ENCODE results near the gene DHTKD1. TPM values are rescaled to one million over a fixed set of nuclear protein-coding genes. Genes with fewer than 3 reads are reported as not detected.
A peak's percentile ranks its signal among the peaks of the same experiment; 100 is the strongest.

Gene DHTKD1
- polyA plus RNA-seq, 1 of the 3 experiments (the other 2 are of a cell fraction): 17.7 TPM

DNA sequence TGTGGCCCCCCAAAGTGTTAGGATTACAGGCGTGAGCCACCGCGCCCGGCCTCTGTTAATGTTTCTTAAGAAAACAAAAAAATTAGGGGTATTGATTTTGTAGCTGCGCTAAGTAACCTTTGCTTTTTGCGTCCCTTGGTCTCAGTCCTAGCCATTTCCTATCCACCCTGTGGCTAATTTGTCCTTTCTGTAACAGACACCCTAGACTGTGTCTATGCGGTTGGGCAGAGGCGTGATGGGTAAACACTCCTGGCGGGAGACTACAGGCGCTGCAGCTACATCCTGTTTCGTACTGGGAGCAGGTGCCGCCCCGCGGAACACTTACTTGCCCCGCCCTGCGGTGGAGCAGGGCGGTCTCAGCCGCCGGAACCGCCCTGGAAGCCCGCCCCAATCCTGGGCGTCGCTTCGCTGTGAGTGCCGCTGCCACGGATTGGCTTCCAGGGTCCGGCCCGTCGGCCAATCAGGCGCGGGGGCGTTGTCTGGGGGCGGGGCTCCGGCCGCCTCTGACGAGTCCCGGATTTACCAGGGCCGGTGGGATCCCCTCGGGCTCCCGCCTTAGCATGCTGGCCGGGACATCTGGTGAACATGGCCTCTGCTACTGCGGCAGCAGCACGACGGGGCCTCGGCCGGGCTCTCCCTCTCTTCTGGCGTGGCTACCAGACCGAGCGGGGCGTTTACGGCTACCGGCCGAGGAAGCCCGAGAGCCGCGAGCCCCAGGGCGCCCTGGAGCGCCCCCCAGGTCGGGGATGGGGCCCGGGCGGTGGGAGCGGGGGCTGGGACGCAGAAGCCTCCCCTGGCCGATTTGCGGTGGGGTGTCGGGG lies at the start of gene DHTKD1 (continued):
- TF ChIP-seq, protein P1, sequence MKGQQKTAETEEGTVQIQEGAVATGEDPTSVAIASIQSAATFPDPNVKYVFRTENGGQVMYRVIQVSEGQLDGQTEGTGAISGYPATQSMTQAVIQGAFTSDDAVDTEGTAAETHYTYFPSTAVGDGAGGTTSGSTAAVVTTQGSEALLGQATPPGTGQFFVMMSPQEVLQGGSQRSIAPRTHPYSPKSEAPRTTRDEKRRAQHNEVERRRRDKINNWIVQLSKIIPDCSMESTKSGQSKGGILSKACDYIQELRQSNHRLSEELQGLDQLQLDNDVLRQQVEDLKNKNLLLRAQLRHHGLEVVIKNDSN (IDR thresholded peaks at IDR 0.05; ENCODE audit: borderline replicate concordance, low read depth): no peak; the same call in 1 of the 2 replicates

DNA sequence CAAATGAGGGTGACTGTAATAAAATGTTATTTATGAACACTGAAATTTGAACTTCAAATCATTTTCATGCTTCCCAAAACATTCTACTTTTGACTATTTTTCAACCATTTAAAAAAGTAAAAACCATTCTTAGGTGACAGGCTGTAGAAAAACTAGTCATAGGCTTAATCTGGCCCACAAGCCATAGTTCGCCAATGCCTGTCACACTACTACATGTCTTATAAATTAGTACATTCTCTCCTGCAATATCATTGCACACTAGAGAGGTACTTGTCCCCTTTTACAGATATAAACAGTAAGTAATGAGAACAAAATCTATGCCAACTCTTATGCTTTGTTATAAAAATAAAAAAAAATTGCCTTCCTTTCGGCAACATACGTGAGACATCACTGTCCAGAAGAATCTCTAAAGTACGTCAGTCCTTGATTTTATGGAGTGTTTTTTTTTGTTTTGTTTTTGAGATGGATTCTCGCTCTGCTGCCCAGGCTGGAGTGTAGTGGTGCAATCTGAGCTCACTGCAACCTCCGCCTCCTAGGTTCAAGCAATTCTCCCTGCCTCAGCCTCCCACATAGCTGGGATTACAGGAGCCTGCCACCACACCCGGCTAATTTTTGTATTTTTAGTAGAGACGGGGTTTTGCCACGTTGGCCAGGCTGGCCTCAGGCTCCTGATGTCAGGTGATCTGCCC lies 49.3 kb upstream of the DHTKD1 start:
- H3K4me1 ChIP-seq (ENCODE audit: control insufficient read depth in 1 of 2, insufficient read depth in 2 of 2, low read depth in 1 of 2, low read length in 1 of 2): peaks cover 0 to 11% of the 10 kb centered on the region in 2 experiments; a peak in 1 of 4 replicates
- H3K36me3 ChIP-seq (replicated peaks in 1 of 2; ENCODE audit: control insufficient read depth in 1 of 2, insufficient read depth in 2 of 2, low read length in 1 of 2): peaks cover 3 to 18% of the 10 kb centered on the region in 2 experiments
- no peak overlapping the region for H3K4me3 ChIP-seq (ENCODE audit: low read depth in 2 of 2, low read length in 1 of 2)
- no peak for DNase-seq
- peaks cover 9% of the 10 kb centered on the region for H3F3A ChIP-seq (replicated peaks; ENCODE audit: insufficient read depth)
- no peaks in the 10 kb centered on the region for H3K27me3 ChIP-seq (ENCODE audit: insufficient read depth)
- H3K4me2 ChIP-seq: no peak overlapping the region
- H2AFZ ChIP-seq (ENCODE audit: low read depth): no peak overlapping the region
- peak overlapping the region; percentile 4 to 39; a peak in 3 of 4 replicates for H3K27ac ChIP-seq (ENCODE audit: low read depth in 2 of 2, low read length in 1 of 2)
- H3K9ac ChIP-seq: no peak overlapping the region
- CTCF ChIA-PET: no interaction called here
- TF ChIP-seq, protein P2, sequence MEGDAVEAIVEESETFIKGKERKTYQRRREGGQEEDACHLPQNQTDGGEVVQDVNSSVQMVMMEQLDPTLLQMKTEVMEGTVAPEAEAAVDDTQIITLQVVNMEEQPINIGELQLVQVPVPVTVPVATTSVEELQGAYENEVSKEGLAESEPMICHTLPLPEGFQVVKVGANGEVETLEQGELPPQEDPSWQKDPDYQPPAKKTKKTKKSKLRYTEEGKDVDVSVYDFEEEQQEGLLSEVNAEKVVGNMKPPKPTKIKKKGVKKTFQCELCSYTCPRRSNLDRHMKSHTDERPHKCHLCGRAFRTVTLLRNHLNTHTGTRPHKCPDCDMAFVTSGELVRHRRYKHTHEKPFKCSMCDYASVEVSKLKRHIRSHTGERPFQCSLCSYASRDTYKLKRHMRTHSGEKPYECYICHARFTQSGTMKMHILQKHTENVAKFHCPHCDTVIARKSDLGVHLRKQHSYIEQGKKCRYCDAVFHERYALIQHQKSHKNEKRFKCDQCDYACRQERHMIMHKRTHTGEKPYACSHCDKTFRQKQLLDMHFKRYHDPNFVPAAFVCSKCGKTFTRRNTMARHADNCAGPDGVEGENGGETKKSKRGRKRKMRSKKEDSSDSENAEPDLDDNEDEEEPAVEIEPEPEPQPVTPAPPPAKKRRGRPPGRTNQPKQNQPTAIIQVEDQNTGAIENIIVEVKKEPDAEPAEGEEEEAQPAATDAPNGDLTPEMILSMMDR (IDR thresholded peaks at IDR 0.05): no peak
- TF ChIP-seq, protein P1 (IDR thresholded peaks at IDR 0.05; ENCODE audit: borderline replicate concordance, low read depth): no peak
- TF ChIP-seq FOXM1 (IDR thresholded peaks at IDR 0.05; ENCODE audit: low read depth) (no peak), MXI1 (IDR thresholded peaks at IDR 0.05; ENCODE audit: low read depth, low read length) (no peak), IRF3 (IDR thresholded peaks at IDR 0.05; ENCODE audit: low read depth, low read length) (no peak), RAD21 (IDR thresholded peaks at IDR 0.05; ENCODE audit: low read length) (no peak), FOSL2 (IDR thresholded peaks at IDR 0.05; ENCODE audit: borderline replicate concordance, low read depth) (no peak), FOXJ3 (CRISPR knock-in tag; IDR thresholded peaks at IDR 0.05) (no peak), SIN3A (IDR thresholded peaks at IDR 0.05; ENCODE audit: borderline replicate concordance, low read depth, low read length) (no peak), TEAD4 (IDR thresholded peaks at IDR 0.05; ENCODE audit: borderline replicate concordance, insufficient read depth) (no peak), ZBTB33 (IDR thresholded peaks at IDR 0.05; ENCODE audit: borderline replicate concordance, low read depth) (no peak), GATA2 (CRISPR knock-in tag; IDR thresholded peaks at IDR 0.05) (no peak), NFIC (IDR thresholded peaks at IDR 0.05; ENCODE audit: borderline replicate concordance) (no peak), USF2 (IDR thresholded peaks at IDR 0.05; ENCODE audit: borderline replicate concordance, low read depth, low read length) (no peak), RCOR1 (IDR thresholded peaks at IDR 0.05; ENCODE audit: low read length) (no peak)
- TF ChIP-seq, protein P3, sequence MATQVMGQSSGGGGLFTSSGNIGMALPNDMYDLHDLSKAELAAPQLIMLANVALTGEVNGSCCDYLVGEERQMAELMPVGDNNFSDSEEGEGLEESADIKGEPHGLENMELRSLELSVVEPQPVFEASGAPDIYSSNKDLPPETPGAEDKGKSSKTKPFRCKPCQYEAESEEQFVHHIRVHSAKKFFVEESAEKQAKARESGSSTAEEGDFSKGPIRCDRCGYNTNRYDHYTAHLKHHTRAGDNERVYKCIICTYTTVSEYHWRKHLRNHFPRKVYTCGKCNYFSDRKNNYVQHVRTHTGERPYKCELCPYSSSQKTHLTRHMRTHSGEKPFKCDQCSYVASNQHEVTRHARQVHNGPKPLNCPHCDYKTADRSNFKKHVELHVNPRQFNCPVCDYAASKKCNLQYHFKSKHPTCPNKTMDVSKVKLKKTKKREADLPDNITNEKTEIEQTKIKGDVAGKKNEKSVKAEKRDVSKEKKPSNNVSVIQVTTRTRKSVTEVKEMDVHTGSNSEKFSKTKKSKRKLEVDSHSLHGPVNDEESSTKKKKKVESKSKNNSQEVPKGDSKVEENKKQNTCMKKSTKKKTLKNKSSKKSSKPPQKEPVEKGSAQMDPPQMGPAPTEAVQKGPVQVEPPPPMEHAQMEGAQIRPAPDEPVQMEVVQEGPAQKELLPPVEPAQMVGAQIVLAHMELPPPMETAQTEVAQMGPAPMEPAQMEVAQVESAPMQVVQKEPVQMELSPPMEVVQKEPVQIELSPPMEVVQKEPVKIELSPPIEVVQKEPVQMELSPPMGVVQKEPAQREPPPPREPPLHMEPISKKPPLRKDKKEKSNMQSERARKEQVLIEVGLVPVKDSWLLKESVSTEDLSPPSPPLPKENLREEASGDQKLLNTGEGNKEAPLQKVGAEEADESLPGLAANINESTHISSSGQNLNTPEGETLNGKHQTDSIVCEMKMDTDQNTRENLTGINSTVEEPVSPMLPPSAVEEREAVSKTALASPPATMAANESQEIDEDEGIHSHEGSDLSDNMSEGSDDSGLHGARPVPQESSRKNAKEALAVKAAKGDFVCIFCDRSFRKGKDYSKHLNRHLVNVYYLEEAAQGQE (IDR thresholded peaks at IDR 0.05; ENCODE audit: low read depth, low read length): no peak
- POLR2A ChIA-PET: no interaction called here
- H3K9me3 ChIP-seq: no peaks in the 10 kb centered on the region
- 92% methylated on average over 9 of the region's 9 CpGs for WGBS (ENCODE audit: low lambda C conversion rate)
- peaks cover 94% of the 10 kb centered on the region for H3K79me2 ChIP-seq (ENCODE audit: insufficient read depth)
- H4K20me1 ChIP-seq (ENCODE audit: insufficient read depth): peaks cover 3% of the 10 kb centered on the region; the same call in 1 of the 2 replicates
- no peaks in the 10 kb centered on the region for H3K9me2 ChIP-seq
